Activated gamma-delta T cell treated with Interleukin-2 at 50 U/mL for 16 hours (primary cell): ENCODE measurements around the gene PTX4.
"Not testable (repeated sequence)": the region's sequence is repeated elsewhere in the genome, so short reads cannot be mapped to it uniquely, and the experiment has no call there.

Experiments used
- DNase-seq: peaks from one replicate; pipeline ENCODE4 v3.0.0-alpha.2; 2020

Gene PTX4

DNA sequence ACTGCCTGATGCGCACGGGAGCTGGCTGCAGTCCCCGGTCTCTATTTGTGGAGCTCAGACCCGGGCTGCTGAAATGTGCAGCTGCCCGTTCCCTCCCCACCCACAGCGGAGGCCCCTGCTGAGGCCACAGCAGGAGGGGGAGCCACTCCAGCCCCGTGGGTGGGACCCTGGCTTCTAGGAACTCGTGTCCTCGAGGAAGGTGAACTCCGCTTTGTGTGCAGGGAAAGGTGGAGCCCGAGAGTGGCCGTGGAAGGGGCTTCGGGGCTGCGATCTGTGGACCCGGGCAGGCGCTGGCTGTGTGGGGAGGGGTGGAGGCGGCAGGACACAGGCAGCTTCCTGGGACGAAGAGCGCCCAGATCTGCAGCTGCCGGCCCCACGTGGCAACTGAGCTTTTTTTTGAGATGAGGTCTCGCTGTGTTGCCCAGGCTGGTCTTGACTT lies 47.3 kb downstream of the PTX4 start:
- DNase-seq = no peak

DNA sequence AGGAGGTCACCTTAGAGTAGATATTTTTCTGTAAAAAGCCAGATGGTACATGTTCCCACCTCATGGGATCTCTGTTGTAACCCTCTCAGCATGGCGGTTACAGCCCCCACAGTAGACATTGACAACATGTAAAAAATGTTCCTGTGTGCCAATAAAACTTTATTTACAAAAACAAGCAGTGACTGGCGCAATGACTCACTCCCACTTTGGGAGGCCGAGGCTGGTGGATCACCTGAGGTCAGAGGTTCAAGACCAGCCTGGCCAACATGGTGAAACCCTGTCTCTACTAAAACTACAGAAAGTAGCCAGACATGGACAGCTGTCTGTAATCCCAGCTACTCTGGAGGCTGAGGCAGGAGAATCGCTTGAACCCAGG lies 49.1 kb downstream of the PTX4 start:
- not testable (repeated sequence) for DNase-seq

DNA sequence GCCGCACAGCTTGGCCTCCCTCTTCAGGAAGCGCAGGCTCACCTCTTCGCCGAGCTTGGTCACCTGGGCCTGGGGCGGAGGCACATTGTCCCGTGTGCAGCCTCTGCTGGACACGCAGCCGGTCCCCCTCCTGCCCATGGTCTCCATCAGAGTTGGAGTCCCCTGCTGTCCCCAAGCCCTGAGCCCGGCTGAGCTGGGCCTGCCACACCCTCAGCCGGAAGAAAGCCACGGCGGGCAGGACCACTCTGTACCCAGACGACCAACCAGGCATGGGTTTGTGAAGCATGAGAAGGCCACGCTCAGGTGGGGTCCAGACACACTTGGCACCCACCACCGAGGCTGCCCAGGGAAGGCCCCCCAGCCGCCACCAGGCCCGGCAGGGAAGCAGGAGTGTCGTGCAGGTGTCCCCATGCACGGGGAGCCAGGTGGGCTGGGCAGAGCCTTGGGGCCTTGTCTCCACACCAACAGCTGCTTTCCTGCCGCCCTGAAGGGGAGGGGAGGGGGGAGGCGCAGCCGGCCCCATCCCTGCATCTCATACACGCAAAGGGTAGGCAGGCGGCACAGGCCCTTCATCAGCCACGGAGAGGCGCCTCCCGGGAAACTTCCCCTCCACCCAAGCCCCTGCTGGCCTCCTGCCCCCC lies 49.6 kb downstream of the PTX4 start:
- no peak for DNase-seq

DNA sequence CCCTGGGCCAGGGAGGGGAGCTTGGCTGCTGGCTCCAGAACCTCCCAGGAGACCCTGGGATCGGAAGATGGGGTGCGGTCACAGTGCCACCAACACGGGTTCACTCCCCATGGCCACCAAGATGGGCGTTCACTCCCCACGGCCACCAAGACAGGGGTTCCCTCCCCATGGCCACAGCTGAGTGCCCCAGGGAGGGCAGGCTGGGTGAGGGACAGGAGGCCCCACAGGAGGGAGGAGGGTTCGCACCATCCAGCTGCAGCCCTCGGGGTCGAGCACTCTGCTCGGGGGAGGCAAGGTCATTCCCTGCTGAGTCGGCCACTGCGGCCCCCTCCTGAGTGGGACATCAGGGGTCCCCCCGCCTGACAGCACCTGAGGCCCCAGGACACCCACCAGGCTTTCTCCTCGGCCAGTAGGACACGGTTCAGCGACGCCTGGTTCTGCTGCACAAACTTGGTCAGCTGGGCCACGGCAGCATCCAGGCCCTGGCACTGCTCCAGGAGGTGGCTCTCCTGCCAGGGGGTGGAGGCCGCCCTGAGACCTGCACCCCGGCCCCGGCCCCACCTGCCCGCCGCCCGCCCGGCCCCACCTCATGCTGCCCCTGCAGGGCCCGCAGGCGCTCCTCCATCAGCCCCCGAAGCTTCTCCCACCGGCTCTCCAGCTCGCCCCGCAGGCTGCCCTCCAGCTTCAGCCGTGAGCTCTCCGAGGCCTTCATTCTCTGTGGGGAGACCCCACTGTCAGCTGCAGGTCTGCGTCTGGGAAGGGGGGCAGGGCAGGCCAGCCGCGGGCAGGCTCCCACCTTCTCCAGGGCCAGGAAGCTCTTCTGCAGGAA lies 50.3 kb downstream of the PTX4 start:
- no peak for DNase-seq

DNA sequence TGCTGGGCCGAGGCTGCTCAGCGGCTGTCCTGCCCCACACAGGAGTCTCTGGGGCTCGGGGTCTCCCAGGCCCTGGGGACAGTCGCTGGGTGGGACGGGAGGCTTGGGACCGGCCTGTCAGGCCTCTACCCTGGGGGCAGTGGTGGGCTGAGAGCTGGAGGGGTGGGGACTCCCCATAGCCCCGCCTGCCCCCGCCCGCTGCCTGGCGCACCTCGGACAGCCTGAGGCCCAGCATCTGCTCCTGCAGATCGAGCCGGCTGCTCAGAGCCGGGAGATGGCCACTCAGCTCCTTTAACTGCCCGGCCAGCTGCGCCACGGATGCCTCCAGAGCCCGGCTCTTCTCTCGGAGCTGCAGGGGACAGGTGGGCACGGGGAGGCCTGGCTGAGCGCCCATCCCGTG lies 51.1 kb downstream of the PTX4 start:
- no peak for DNase-seq

DNA sequence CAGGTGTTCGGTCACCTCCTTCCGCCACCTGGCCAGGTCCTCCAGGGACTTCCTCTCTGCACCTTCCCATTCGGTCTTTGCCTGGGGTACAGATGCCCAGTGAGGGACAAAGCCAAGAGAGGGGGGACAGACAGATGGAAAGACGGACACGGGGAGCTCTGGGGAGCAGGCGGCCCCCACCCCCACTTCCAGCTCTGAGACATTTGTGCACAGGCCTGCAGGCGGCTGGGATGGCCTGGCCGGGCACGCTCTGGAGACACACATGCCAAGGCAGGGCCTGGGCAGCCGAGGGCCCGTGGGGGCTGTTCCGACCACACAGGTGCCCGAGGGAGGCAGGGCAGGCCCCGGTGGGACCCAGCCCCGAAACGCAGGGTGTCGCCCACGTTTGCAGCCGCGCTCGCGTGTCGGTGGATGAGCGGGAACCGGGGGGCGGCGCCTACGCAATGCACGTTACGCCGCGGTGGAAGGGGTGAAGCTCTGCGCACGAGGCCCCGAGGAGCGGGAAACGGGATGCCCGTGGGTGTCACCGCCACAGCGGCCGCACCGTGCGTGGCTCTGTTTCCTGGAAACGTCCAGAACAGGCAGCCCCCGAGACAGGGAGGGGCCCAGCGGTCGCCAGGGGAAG lies 51.9 kb downstream of the PTX4 start:
- no peak for DNase-seq

DNA sequence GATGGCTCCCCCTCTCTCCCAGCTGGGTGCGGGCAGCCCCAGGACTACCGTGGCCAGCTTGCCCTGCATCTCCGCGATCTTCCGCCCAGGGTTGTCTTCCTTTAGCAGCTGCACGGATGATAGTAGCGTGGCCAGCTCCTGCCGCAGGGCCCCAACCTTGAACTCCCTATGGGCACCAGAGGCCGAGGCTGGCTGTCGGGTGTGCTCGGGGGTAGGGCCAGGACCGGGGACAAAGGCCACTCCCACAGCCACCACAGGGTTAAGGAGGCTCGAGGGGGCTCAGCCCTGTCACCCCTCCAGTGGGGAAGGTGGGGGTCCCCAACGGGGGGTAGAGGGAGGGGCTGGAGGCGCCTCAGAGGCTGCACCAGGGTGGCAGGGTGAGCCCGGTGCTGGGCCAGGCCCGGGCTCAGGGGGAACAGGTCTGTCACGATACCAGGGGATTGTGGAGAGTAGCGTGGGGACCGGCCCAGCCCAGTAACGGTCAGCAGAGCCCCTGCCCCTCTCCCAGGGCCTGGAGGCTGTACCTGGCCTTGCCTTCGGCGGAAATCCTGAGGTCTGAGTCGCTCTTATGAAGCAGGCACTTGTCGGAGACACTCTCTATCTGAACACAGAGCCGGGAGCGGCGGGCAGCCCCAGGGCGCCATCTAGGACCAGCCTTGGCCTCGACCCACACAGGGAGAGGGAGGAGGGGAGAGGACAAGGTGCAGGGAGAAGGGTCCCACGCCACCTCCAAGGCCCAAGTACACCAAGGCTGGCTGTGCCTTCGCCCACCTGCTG lies 52.6 kb downstream of the PTX4 start:
- no peak for DNase-seq
